HG02852 (cell line): ENCODE data around the gene PLEKHG4B.
"Not testable (repeated sequence)": the region's sequence is repeated elsewhere in the genome, so short reads cannot be mapped to it uniquely, and the experiment has no call there.

ENCODE experiments used
- ATAC-seq: cut with Tn5 transposase; IDR thresholded peaks from one replicate; pipeline ENCODE4 v1.9.1; 2021; ENCODE audit warnings: mild to moderate bottlenecking, moderate library complexity; ENCODE audit not compliant: unreplicated experiment

Gene PLEKHG4B

GRCh38 chr5:93221-93980, 1.4 kb downstream of the PLEKHG4B start:
- no peak for ATAC-seq

DNA sequence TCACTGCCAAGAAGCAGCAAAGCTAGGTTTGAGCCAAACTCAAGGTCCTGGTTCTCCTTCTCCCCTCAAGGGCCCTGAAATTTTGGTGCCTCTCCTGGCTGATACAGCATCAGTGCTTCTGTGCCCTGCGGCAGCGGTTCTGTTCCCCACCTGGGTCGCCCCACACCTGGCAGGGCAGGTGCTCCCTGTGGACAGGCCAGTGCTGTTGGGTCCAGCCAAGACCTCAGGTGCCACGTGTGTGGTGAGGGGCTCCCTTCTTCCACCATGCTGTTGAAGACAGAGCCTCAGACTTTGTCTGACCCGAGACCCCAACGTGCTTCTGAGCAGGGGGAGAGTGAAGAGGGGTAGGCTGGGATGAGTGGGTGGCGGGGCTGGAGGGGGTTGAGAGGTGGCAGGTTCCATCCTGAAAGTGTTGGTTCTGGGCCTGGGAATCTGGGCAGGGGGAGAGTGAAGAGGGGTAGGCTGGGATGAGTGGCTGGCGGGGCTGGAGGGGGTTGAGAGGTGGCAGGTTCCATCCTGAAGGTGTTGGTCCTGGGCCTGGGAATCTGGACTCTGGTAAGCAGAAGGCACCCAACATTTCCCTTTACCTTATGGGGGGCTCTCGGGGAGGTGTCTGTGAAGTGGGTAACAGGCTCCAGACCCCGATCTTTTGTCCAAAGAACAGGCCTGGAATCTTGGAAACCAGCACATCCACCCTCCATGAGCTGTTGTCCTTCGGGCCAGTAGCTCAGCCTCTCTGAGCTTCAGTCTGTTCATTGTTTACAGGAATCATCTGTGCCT, 2.3 kb downstream of the PLEKHG4B start:
- no peak for ATAC-seq

GRCh38 chr5:95241-95980, 3.4 kb downstream of the PLEKHG4B start:
- no peak for ATAC-seq

- no peak for ATAC-seq
Measured at GRCh38 chr5:96976-97660, 5.2 kb downstream of the PLEKHG4B start.

- ATAC-seq: no peak
Measured at GRCh38 chr5:99815-100214, 7.8 kb downstream of the PLEKHG4B start.

- no peak for ATAC-seq
Measured at GRCh38 chr5:102411-103043, 10.6 kb downstream of the PLEKHG4B start.

GRCh38 chr5:104106-104505, 12.1 kb downstream of the PLEKHG4B start:
- not testable (repeated sequence) for ATAC-seq

DNA sequence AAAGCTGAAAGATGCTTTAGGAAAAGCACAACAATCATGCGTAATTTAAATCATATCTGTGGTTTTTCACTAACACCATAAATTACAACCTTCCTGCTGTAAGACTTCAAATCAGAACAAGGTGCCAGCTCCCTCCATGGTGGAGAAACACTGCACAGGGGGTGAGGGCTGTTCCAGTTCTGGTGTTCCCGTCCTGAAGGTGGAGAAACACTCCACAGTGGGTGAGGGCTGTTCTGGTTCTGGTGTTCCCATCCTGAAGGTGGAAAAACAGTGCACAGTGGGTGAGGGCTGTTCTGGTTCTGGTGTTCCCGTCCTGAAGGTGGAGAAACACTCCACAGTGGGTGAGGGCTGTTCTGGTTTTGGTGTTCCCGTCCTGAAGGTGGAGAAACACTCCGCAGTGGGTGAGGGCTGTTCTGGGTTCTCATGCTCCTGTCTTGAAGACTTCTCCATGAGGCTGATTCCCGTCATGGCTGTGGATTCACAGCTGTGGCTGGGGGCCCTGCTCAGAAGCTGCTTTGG, 12.9 kb downstream of the PLEKHG4B start:
- no peak for ATAC-seq

DNA sequence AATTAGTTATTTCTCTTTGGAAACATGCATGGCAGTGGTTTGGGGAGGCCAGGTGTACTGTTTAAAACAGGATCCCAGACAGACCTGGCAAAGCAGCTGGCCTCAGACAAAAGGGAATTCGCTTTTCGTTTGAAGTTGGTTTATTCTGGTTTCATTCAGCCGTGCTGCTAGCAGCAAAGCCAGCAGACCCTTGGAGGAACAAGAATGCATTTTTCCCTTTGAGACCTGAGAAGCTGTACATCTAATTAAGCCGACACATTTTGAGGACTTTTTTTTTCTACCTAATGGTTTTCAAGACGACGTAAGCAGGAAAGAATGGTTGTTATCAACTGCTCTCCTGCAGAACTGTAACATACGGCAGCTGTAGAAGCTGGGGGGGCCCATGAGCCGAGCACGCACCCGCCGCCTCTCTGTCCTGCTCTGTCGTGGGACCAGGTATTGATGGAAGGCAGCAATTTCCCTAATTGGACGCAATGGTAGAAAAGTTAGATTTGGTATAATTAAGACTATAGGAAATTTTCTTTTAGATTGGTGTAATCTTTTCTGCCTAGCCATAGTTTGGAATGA, 13.6 kb downstream of the PLEKHG4B start:
- ATAC-seq: no peak

DNA sequence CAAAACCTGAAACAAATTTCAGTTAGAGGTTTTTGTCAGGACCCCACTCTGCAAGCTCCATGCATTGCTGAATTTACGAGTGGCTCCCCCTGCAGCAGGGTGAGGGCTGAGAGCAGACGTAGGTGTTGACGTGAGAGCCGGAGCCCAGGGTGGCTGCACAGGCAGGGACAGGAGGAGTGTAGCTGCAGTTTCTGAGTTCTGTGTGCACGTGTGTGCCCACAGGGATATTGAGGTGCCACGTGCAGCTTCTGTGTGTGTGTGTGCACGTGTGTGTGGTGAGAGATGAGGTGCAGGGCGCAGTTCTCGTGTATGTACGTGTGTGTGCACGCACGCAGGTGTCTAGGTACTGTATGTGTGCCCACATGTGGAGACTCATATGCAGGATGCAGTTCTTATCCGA, 14.6 kb downstream of the PLEKHG4B start:
- no peak for ATAC-seq

GRCh38 chr5:107526-107925, 15.6 kb downstream of the PLEKHG4B start:
- no peak for ATAC-seq

GRCh38 chr5:109826-110225, 17.9 kb downstream of the PLEKHG4B start:
- ATAC-seq: no peak

DNA sequence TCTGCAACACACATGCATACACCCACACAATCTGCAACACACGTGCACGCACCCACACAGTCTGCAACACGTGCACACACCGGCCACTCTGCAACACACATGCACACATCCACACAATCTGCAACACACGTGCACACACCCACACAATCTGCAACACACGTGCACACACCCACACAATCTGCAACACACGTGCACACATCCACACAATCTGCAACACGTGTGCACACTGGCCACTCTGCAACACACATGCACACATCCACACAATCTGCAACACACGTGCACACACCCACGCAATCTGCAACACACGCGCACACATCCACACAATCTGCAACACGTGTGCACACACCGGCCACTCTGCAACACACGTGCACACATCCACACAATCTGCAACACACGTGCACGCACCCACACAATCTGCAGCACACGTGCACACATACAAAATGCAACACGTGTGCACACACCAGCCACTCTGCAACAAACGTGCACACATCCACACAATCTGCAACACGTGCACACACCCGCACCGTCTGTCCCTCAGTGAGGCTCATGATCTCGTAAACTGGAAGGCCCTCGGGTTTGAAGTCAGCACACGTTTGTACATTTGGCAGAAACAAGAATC, 18.4 kb downstream of the PLEKHG4B start:
- ATAC-seq: no peak

- no peak for ATAC-seq
Measured at GRCh38 chr5:111171-111570, 19.2 kb downstream of the PLEKHG4B start.

DNA sequence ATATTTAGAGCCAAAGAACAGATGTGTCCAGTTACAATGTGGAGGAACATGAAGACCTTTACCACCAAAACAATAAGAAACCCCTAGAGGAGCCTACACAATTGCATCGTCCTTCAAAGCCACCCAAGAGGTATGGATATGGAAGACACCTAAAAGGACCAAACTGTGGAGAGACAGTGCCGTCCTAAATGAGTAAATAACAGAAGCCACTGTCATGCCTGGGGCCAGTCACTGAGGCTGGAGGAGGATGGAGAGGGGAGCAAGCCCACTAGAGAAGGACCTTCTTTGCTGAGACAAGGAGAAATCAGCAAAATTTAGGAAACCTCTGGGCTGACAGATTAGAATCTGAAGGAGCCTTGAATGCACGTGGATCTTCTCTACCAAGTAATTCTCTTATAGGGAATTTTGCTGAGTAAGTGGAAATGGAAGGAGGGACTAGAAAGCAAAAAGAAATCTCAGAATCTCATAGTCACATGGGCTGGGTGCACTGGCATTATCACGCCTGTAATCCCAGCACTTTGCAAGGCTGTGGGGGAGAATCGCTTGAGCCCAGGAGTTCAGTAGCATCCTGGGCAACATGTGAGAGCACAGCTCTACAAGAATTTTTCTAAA, 27.6 kb downstream of the PLEKHG4B start:
- no peak for ATAC-seq

- no peak for ATAC-seq
Measured at GRCh38 chr5:121432-121831, 29.5 kb downstream of the PLEKHG4B start.

GRCh38 chr5:125815-126214, 33.8 kb downstream of the PLEKHG4B start:
- no peak for ATAC-seq

- no peak for ATAC-seq
Measured at GRCh38 chr5:126806-127205, 34.8 kb downstream of the PLEKHG4B start.

DNA sequence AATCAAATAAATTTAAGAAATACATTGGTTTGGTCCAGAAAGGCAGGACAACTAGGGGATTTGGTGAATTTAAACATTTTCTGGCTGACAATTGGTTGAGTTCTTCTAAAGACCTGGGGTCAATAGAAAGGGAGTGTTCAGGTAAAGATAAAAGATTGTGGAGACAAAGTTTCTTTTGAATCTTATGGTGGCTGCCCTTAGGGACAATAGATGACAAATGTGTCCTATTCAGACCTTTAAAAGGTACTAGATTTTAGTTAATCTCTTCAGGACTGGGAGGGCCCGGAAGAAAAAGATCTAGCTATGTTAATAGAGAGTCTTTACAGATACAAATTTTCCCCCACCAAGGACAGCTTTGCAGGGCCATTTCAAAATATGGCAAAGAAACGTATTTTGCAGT, 35.9 kb downstream of the PLEKHG4B start:
- no peak for ATAC-seq
